ENCODE data around the gene DDT. TPM values are rescaled to one million over a fixed set of nuclear protein-coding genes. Genes with fewer than 3 reads are reported as not detected.
"Not testable (repeated sequence)": the region's sequence is repeated elsewhere in the genome, so short reads cannot be mapped to it uniquely, and the experiment has no call there.

The DDT gene
- total RNA-seq, 3 donors from 2014 or later (not counting 1 experiment from before 2014, with no cell fraction given): 60.2 to 64.3 (median 62.3) TPM

DNA sequence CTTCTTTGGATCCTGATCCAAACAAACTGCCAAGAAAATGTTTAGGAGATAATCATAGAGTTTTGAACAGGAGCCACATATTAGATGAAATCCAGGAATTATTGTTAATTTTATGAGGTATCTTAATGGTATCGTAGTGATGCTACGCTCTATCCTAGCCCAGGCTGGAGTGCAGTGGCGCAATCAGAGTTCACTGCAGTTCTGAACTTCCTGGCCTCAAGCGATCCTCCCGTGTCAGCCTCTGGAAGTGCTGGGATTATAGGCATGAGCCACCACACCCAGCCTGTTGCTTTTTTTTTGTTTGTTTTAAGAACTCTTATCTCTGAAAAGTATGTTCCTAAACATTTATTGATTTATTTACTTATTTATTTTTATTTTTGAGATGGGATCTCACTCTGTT lies 28.6 kb upstream of the DDT start:
- H3K9me3 Mint-ChIP-seq: no peaks in the 10 kb centered on the region
- no peaks in the 10 kb centered on the region for H3K36me3 ChIP-seq (ENCODE audit: control insufficient read depth, insufficient read depth, low read length)
- H3K27me3 Mint-ChIP-seq (ENCODE audit: low read depth in 2 of 2): peaks cover 0 to 7% of the 10 kb centered on the region in 2 donors
- no peak overlapping the region for H3K27ac Mint-ChIP-seq
- intact Hi-C loops (cut with micrococcal nuclease): no loop called here
- H3K9me3 ChIP-seq (ENCODE audit: control insufficient read depth, insufficient read depth, low read length): no peaks in the 10 kb centered on the region
- H3K4me3 ChIP-seq (ENCODE audit: low read length): no peak overlapping the region
- H3K4me3 Mint-ChIP-seq: no peak overlapping the region
- WGBS (ENCODE audit: insufficient coverage): 87% methylated on average over 5 of the region's 5 CpGs
- H3K36me3 Mint-ChIP-seq: no peaks in the 10 kb centered on the region
- ATAC-seq: no peak
- no peak for DNase-seq
- H3K4me1 Mint-ChIP-seq: no peaks in the 10 kb centered on the region
- H3K4me1 ChIP-seq (ENCODE audit: control insufficient read depth, insufficient read depth, low read length): no peaks in the 10 kb centered on the region
- no peak overlapping the region for H3K27ac ChIP-seq (ENCODE audit: low read length)
- peaks cover 3% of the 10 kb centered on the region for H3K27me3 ChIP-seq (ENCODE audit: control insufficient read depth, insufficient read depth, low read length)
- TF ChIP-seq CTCF (IDR thresholded peaks at IDR 0.05): no peak

DNA sequence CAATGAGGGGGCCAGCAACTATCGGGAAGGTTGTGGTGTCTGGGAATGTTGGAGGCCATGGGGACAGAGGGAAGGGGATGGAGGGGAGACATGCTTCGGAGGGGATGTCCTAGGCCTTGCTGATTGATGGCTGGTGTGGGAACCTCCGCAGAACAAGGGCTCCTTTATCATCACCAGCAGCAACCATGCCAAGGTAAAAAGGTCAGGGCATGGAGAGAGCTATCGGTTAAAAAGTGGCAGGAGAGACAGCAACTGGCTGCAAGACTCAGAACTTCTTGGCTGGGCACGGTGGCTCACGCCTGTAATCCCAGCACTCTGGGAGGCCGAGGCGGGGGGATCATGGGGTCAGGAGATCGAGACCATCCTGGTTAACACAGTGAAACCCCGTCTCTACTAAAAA lies 28.0 kb upstream of the DDT start:
- Mint-ChIP-seq H3K36me3 (no peaks in the 10 kb centered on the region), H3K4me3 (no peak overlapping the region), H3K9me3 (no peaks in the 10 kb centered on the region), H3K27me3 (ENCODE audit: low read depth in 2 of 2) (peaks cover 0 to 10% of the 10 kb centered on the region in 2 donors), H3K4me1 (no peaks in the 10 kb centered on the region), H3K27ac (no peak overlapping the region)
- Histone ChIP-seq H3K27me3 (ENCODE audit: control insufficient read depth, insufficient read depth, low read length) (peaks cover 3% of the 10 kb centered on the region), H3K36me3 (ENCODE audit: control insufficient read depth, insufficient read depth, low read length) (no peaks in the 10 kb centered on the region), H3K4me1 (ENCODE audit: control insufficient read depth, insufficient read depth, low read length) (no peaks in the 10 kb centered on the region), H3K9me3 (ENCODE audit: control insufficient read depth, insufficient read depth, low read length) (no peaks in the 10 kb centered on the region), H3K4me3 (ENCODE audit: low read length) (no peak overlapping the region), H3K27ac (ENCODE audit: low read length) (no peak overlapping the region)
- WGBS (ENCODE audit: insufficient coverage): 94% methylated on average over 8 of the region's 10 CpGs
- ATAC-seq (no peak), DNase-seq (no peak)
- intact Hi-C loops (cut with micrococcal nuclease): no loop called here
- no peak for TF ChIP-seq CTCF (IDR thresholded peaks at IDR 0.05)

DNA sequence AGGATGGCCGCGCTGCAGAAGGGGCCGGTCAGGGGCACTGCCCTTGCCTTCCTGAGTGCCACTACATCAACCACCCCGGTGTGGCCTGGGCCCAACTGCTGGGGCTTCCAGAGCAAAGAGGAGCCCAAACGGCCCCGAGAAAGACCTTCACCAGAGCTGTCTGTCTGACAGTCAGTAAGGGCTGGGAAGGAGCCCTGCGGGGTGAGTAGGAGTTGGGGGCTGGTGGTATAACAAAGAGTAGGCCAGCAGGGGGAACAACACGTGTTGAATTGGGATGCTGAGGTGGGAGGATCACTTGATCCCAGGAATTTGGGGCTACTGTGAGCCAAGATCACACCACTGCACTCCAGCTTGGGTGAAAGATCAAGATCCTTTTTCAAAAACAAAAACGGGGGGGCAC lies 27.1 kb upstream of the DDT start:
- Mint-ChIP-seq H3K4me3 (no peak overlapping the region), H3K9me3 (no peaks in the 10 kb centered on the region), H3K27ac (no peak overlapping the region), H3K36me3 (no peaks in the 10 kb centered on the region), H3K27me3 (ENCODE audit: low read depth in 2 of 2) (peaks cover 0 to 15% of the 10 kb centered on the region in 2 donors), H3K4me1 (no peaks in the 10 kb centered on the region)
- WGBS (ENCODE audit: insufficient coverage): 89% methylated on average over 9 of the region's 9 CpGs
- Histone ChIP-seq H3K27ac (ENCODE audit: low read length) (no peak overlapping the region), H3K36me3 (ENCODE audit: control insufficient read depth, insufficient read depth, low read length) (no peaks in the 10 kb centered on the region), H3K27me3 (ENCODE audit: control insufficient read depth, insufficient read depth, low read length) (peaks cover 3% of the 10 kb centered on the region), H3K9me3 (ENCODE audit: control insufficient read depth, insufficient read depth, low read length) (no peaks in the 10 kb centered on the region), H3K4me3 (ENCODE audit: low read length) (no peak overlapping the region), H3K4me1 (ENCODE audit: control insufficient read depth, insufficient read depth, low read length) (no peaks in the 10 kb centered on the region)
- ATAC-seq (no peak), DNase-seq (no peak)
- intact Hi-C loops (cut with micrococcal nuclease): no loop called here
- no peak for TF ChIP-seq CTCF (IDR thresholded peaks at IDR 0.05)

- H3K36me3 Mint-ChIP-seq; H3K27ac ChIP-seq (ENCODE audit: low read length); H3K36me3 ChIP-seq (ENCODE audit: control insufficient read depth, insufficient read depth, low read length); H3K4me3 ChIP-seq (ENCODE audit: low read length); intact Hi-C loops (cut with micrococcal nuclease); H3K4me3 Mint-ChIP-seq; ATAC-seq; H3K9me3 Mint-ChIP-seq; H3K4me1 ChIP-seq (ENCODE audit: control insufficient read depth, insufficient read depth, low read length); DNase-seq; H3K27ac Mint-ChIP-seq; H3K9me3 ChIP-seq (ENCODE audit: control insufficient read depth, insufficient read depth, low read length); H3K4me1 Mint-ChIP-seq; H3K27me3 ChIP-seq (ENCODE audit: control insufficient read depth, insufficient read depth, low read length): not testable (repeated sequence)
- 81% methylated on average over 7 of the region's 7 CpGs for WGBS (ENCODE audit: insufficient coverage)
- peaks cover 0 to 17% of the 10 kb centered on the region in 2 donors for H3K27me3 Mint-ChIP-seq (ENCODE audit: low read depth in 2 of 2)
Measured at GRCh38 chr22:23999779-24000178, 25.5 kb upstream of the DDT start.

Measured in natural killer cell (primary cell).